Osteocyte (in vitro differentiated cells): Measurements from ENCODE around the gene EPN1. TPM values are rescaled to one million over a fixed set of nuclear protein-coding genes. Genes with fewer than 3 reads are reported as not detected.
"Not testable (repeated sequence)": the region's sequence is repeated elsewhere in the genome, so short reads cannot be mapped to it uniquely, and the experiment has no call there.

ENCODE experiments used
- DNase-seq: peaks from one replicate; pipeline ENCODE4 v3.0.0; 2021; ENCODE audit warnings: mixed read lengths; ENCODE audit not compliant: unreplicated experiment; ENCODE audit errors: extremely low spot score
- H3K27ac Mint-ChIP-seq: one replicate; pipeline ENCODE4 v1.8.0; 2021; ENCODE audit warnings: mild to moderate bottlenecking, mixed read lengths; ENCODE audit not compliant: unreplicated experiment
- H3K27me3 Mint-ChIP-seq: one replicate; pipeline ENCODE4 v1.8.0; 2021; ENCODE audit warnings: mixed read lengths; ENCODE audit not compliant: unreplicated experiment
- H3K36me3 Mint-ChIP-seq: one replicate; pipeline ENCODE4 v1.8.0; 2021; ENCODE audit warnings: mixed read lengths; ENCODE audit not compliant: unreplicated experiment
- H3K4me1 Mint-ChIP-seq: one replicate; pipeline ENCODE4 v1.8.0; 2021; ENCODE audit warnings: mixed read lengths; ENCODE audit not compliant: unreplicated experiment
- H3K4me3 Mint-ChIP-seq: one replicate; pipeline ENCODE4 v1.8.0; 2021; ENCODE audit warnings: mild to moderate bottlenecking, moderate library complexity, mixed read lengths; ENCODE audit not compliant: unreplicated experiment
- H3K9me3 Mint-ChIP-seq: one replicate; pipeline ENCODE4 v1.8.0; 2021; ENCODE audit warnings: mixed read lengths; ENCODE audit not compliant: unreplicated experiment
- total RNA-seq: library from RNA; stranded (reverse); gene quantifications from 2 replicates; pipeline ENCODE4 v1.2.1, GENCODE V29; 2021
- TF ChIP-seq, protein P1 (sequence below): fragments of 200-600 bp; sonication (generic); IDR thresholded peaks from 2 replicates; pipeline ENCODE4 v1.5.0; 2021; ENCODE audit warnings: antibody characterized with exemption, mild to moderate bottlenecking, moderate library complexity

The EPN1 gene
- total RNA-seq, 1 donor from 2014 or later = 142 TPM

DNA sequence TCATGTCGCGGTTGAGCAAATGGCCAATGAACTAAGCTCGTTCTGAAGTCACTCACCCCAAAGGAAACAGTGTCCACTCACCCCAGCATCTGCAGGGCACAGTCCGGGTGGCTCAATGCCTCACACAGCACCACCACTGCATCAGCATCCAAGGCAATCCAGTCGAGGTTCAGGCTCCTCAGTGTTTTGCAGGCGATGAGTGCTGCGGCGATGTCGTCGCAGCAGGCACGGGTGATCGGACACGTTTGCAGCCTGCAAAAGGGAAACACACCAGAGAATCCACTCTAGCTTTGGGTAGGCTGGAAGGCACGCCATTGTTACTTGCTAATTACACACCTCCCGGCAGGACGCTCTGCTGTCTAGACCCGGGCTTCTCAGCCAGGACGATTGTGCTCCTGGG is 36.7 kb downstream of the EPN1 start:
- peaks cover 3% of the 10 kb centered on the region for H3K27me3 Mint-ChIP-seq
- no peaks in the 10 kb centered on the region for H3K4me1 Mint-ChIP-seq
- no peak for DNase-seq
- H3K27ac Mint-ChIP-seq = no peak overlapping the region
- H3K4me3 Mint-ChIP-seq = no peak overlapping the region
- TF ChIP-seq, protein P1, sequence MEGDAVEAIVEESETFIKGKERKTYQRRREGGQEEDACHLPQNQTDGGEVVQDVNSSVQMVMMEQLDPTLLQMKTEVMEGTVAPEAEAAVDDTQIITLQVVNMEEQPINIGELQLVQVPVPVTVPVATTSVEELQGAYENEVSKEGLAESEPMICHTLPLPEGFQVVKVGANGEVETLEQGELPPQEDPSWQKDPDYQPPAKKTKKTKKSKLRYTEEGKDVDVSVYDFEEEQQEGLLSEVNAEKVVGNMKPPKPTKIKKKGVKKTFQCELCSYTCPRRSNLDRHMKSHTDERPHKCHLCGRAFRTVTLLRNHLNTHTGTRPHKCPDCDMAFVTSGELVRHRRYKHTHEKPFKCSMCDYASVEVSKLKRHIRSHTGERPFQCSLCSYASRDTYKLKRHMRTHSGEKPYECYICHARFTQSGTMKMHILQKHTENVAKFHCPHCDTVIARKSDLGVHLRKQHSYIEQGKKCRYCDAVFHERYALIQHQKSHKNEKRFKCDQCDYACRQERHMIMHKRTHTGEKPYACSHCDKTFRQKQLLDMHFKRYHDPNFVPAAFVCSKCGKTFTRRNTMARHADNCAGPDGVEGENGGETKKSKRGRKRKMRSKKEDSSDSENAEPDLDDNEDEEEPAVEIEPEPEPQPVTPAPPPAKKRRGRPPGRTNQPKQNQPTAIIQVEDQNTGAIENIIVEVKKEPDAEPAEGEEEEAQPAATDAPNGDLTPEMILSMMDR = no peak
- H3K36me3 Mint-ChIP-seq = no peaks in the 10 kb centered on the region
- no peaks in the 10 kb centered on the region for H3K9me3 Mint-ChIP-seq

DNA sequence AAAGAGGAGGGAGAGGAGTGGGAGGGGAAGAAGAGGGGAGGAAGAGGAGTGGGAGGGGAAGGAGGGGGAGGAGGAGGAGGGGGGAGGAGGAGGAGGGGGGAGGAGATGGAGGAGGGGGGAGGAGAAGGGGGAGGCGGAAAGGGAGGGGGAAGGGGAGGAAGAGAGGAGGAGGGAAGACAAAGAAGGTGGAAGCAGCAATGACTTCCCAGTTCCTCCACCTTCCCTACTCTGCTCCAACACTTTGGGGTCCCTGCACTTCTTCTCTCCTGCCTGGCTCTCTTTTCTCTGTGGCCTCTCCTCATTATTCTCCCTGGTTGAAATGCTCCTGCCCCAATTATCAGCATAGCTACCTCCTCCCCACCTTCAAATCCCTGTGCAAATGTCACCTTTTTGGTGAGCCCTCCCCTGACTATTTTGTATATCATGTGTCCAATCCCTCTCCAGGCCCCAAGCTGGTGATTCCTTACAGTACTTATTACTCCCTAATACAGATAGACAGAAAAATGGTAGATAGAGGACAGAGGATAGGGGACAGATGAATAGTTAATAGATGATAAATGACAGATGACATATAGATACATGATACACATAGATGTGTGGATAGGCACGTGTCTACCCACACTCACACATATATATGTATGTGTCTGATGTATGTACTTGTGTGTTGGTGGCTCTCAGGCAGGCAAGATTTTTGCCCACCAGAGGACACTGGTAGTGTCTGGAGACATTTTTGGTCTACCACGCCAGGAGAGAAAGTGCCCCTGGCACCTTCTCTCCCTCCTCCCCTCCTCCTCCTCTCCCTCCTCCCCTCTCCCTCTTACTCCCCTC is 38.0 kb downstream of the EPN1 start:
- TF ChIP-seq, protein P1 = no peak
- Mint-ChIP-seq H3K4me3 (no peak overlapping the region), H3K4me1 (no peaks in the 10 kb centered on the region), H3K27ac (no peak overlapping the region), H3K9me3 (no peaks in the 10 kb centered on the region), H3K36me3 (no peaks in the 10 kb centered on the region), H3K27me3 (peaks cover 3% of the 10 kb centered on the region)
- no peak for DNase-seq

DNA sequence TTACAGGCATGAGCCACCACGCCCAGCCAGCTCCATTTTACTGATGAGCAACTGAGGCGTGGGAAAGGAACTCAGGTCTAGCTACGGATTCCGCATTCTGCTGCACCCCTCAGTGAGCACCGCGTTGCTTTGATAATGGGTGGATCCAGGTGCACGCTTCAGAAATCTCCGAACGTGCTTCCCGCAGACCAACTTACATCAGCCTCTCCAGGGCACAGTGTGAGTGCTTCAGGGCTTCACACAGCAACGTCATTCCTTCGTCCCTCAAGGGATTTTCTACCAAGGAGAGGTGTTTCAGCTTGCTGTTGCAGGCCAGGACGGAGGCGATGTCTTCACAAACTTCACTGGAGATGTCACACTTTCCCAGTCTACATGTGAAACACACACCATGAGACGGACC is 41.5 kb downstream of the EPN1 start:
- Mint-ChIP-seq H3K27ac (no peak overlapping the region), H3K9me3 (peaks cover 15% of the 10 kb centered on the region), H3K36me3 (no peaks in the 10 kb centered on the region)

DNA sequence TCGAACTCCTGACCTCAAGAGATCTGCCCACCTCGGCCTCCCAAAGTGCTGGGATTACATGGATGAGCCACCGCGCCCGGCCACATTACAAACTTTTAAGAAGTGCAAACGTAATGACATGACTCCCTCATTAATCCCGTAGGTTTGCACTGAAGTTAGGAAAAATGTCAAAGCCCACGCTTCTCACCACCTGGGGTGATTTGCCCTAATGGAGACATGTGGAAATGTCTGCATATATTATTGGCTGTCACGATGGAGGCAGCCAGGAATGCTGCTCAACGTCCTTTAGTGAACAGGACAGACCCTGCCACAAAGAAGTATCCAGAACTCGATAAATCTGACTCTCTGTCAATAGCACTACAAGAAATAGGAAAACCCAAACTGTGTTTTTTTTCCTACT is 42.2 kb downstream of the EPN1 start:
- H3K27me3 Mint-ChIP-seq = no peaks in the 10 kb centered on the region
- peaks cover 22% of the 10 kb centered on the region for H3K9me3 Mint-ChIP-seq
- no peak for DNase-seq
- H3K27ac Mint-ChIP-seq = no peak overlapping the region
- H3K4me1 Mint-ChIP-seq = no peaks in the 10 kb centered on the region
- H3K4me3 Mint-ChIP-seq = no peak overlapping the region
- no peaks in the 10 kb centered on the region for H3K36me3 Mint-ChIP-seq
- TF ChIP-seq, protein P1 = no peak

More for the DNA sequence above, 41.5 kb downstream of the EPN1 start:
- H3K4me3 Mint-ChIP-seq = no peak overlapping the region
- DNase-seq = no peak
- no peaks in the 10 kb centered on the region for H3K4me1 Mint-ChIP-seq
- TF ChIP-seq, protein P1 = no peak
- no peaks in the 10 kb centered on the region for H3K27me3 Mint-ChIP-seq

DNA sequence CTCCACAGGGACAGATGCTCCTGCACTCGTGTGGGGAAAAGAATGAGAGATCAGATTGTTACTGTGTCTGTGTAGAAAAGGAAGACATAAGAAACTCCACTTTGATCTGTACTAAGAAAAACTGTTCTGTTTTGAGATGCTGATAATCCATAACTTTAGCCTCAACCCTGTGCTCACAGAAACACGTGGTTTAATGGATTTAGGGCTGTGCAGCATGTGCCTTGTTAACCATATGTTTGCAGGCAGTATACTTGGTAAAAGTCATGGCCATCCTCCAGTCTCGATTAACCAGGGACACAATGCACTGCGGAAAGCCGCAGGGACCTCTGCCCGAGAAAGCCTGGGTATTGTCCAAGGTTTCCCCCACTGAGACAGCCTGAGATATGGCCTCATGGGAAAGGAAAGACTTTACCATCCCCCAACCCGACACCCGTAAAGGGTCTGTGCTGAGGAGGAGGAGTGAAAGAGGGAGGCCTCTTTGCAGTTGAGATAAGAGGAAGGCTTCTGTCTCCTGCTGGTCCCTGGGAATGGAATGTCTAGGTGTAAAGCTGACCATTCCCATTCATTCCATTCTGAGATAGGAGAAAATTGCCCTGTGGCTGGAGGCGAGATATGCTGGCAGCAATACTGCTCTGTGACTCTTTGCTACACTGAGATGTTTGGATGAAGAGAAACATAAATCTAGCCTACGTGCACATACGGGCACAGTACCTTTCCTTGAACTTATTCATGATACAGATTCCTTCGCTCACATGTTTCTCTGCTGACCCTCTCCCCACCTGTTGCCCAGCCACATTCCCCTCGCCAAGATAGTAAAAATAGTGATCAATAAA is 43.1 kb downstream of the EPN1 start:
- H3K4me3 Mint-ChIP-seq, H3K27ac Mint-ChIP-seq, DNase-seq, H3K4me1 Mint-ChIP-seq, H3K36me3 Mint-ChIP-seq, H3K27me3 Mint-ChIP-seq: not testable (repeated sequence)
- peaks cover 24% of the 10 kb centered on the region for H3K9me3 Mint-ChIP-seq
